HG03135 (cell line): ENCODE data around the gene TDP1.

Source experiments
- ATAC-seq: cut with Tn5 transposase; IDR thresholded peaks from one replicate; pipeline ENCODE4 v1.9.1; 2021; ENCODE audit warnings: mild to moderate bottlenecking, moderate library complexity; ENCODE audit not compliant: unreplicated experiment

Gene TDP1

DNA sequence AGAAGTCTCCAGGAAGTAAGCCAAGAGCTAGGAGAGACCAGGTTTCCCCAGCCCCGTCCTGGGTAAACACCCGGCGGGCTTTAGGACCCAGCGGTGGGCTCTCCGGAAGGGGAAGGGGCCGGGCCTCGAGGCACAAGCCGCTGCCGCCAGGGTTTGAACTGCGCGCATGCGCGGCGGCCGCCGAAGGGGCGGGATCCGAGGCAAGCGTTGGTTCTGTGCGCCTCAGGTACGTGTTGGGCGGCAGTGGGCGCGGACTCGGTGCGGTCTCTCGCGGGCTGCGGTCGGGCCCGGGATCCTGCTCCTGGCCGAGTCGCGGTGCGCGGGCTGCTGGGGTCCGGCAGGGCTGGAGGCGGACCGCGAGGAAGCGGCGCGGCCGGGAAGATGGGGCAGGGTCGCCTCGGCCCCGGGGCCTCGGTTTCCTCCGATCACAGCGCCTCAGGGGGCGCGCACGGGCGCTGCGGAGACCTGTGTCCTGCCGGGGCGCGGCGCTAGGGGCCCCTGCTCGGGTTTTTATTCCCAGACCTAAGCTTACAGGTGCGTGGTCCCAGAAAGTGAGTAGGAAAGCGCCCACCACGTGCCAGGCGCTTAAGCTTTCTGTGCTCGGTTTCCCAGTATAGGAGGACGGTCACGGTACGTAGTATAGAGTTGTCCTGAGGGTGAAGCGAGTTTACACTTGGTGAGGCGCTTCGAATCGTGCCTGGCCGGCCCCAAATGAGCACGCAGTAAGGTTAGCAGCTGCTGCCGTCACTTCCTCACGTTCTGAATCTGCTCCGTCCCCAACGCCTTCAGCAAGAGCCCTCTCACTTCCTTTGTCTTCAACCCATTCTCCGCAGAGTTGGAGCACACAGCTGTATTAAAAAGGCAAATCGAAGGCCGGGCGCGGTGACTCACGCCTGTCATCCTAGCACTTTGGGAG is at the start of gene TDP1:
TSS of gene TDP1 (plus strand) at position 183 of the 916 bp plus-strand sequence. CDS start 7,188 bp downstream, outside the sequence.
- peak; percentile 58 for ATAC-seq

GRCh38 chr14:89906000-89906399 is 49.7 kb upstream of the TDP1 start:
- ATAC-seq = no peak

- ATAC-seq = no peak
Observed at GRCh38 chr14:89907655-89908054, 48.1 kb upstream of the TDP1 start.

DNA sequence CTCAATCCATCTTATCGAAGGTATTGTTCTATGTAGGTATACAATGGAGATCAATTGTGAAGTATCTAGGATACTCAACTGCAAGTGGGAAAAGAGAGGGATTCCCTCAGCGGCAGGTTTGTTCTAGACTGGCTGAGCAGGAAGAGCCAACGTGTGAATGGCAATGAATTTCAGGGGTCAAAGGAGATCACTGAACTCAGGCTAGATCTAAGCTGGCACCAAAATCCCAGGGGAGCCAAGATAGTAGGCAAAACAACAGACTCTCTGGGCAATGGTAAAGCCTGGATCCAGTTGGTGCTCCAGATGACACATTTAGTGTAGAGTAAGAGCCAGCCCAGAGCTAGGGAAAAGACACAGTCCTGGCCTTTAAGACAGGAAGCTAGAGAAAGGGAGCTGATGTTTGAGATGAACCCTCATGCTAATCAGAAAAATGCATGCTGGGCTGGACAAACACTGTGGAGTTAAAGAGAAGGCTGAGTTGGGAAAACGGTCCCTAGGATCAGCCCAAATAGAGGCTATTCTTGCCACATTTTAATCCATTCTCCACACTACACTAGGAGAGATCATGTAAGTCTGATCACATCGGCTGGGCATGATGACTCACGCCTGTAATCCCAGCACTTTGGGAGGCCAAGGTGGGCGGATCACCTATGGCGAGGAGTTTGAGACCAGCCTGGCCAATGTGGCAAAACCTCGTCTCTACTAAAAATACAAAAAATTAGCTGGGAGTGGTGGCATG is 46.8 kb upstream of the TDP1 start:
- ATAC-seq = no peak

DNA sequence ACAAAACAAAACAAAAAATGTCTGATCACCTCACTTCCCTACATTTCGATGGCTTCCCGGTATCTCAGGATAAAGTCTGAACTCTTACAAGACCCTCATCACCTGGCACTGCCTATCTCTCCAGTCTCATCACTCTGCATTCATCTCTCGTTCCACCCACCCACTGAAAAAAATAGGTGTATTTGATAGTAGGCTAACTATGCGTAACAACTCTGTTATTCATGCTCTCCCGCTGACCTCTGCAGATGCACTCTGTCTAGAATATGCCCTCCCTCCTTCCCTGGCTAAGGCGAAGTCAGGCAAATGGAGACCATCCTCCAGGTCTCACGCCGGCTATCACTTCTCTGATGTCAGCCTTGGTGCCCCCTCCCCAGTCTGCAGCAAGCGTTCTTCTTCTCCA is 46.1 kb upstream of the TDP1 start:
- no peak for ATAC-seq

DNA sequence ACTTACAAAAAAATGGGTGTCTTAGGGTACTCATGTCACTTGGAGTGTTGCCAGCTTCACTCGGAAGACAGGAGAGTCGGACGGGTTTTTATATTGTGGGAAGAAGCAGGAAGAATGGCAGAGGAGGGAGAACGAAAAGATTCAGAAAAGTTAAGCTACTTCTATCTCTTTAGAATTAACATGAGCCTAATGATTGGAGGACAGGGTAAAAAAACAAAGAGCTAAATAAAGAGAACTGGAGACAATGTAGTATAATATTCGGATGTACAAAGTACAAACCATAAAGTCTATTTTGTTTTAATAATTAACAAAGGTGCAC is 45.1 kb upstream of the TDP1 start:
- no peak for ATAC-seq

DNA sequence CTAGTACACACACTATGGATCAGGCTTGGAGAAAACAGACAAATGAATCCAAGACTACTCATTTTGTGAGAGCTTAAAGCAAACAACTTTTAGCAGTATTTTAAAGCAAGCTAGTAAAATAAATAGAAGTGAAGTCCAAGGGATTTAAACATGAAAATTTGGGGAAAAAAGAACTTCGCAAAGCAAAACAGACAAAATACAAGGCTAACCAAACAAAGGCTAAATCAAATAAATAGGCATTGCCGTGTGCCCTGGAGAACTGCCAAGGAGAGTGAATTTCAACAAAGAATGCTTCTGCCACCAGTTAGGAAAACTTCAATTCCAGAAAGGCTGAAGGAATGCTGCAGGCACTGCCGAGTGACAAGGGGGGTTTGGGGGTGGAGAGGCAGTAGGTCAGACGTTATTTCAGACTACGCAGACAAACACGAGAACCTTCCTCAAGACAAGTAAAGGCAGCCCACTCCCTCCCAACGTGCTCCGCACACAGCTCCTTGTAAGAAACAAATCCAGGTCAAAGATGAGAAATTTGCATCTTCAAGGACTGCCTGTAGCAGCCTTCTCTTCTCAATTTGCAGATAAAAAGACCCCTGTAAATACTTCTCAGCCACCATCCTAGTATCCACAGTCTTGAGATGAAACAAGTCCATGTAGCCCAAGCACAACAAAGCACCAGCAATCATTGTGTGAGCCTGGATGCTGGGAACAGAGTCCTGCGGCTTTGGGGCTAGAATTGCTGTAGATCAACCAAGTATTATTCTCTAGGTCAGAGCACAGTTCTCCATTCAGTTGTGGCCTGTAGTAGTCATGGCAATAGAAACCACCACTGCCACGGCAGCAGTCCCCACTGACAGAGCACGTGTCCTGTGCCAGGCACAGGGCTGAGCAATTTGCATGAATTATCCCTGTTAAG is 44.5 kb upstream of the TDP1 start:
- ATAC-seq = no peak

DNA sequence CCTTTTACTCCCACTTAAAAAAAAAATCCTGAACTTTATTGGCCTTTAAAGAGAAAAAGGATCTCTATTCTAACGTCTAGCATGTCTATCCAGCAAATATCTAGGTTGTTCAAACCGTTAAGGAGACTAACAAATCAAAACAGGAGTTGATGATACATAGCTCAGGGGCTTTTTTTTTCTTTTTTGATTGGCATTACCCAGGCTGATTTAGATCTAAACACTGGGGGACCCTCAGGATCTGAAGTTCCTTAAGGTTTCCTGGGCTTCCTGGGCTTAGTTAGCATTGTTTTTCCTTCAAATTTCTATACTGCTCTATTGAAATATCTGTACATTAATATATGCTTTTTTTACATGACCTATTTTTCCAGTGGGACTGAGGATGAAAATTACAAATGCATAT is 43.5 kb upstream of the TDP1 start:
- no peak for ATAC-seq

DNA sequence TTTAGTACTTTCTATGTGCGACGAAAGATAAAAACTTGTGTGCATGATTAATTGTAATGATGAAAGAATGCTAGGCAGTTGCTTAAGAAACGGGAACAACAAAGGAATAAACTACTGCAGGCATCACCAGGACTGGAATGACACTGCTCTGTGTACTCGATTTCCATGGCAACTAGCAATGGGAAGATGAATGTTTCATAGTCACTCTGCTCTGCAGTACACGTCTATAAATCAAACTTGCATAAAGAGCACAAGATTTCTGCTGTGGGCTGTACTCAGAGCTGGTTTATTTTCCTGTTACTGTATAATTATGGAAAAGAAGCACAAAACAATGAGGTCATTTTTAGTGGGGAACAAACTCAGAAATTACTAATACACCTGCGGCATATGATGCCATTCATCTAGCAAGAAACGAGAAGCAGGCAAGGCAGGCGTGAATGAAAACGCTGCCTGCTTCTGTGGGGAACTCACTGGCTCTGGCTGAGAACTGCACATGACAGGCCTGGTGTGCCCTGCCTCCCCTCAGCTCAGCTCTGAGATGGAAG is 43.0 kb upstream of the TDP1 start:
- no peak for ATAC-seq

DNA sequence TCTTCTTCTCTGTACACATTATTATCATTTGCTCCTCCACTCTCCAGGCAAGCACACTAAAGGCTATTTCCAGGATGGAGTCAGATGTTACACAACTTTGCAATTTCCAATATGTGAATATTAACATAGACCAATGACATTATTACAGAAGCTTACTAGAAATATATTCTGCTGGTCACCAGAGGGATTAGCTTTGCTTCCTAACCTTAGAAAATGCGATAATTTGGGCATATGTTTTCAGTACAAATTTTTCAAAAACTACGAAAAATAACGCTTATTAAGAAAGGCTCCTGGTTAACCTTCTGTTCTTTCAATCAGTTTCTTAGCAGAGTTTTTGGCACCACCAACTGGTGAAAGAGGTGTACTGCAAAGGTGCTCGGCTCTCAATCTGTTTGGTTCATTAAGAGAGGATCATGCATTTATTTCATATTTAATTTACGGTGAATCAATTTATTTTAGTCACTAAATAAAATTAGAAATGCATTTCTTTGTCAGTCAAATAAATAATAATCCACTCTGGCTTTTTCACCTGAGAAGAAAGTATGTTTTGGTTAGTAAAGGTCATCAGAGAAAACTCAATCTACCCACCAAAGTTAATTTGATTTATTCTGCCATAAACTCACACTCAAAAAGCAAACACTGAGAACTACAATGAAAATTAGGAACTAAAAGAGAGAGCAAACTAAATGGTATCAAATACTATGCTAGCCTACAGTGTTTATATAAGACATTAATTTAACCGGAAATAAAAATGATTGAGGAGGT is 40.4 kb upstream of the TDP1 start:
- no peak for ATAC-seq

GRCh38 chr14:89918721-89919120 is 37.0 kb upstream of the TDP1 start:
- no peak for ATAC-seq

GRCh38 chr14:89920056-89920455 is 35.7 kb upstream of the TDP1 start:
- no peak for ATAC-seq

GRCh38 chr14:89921346-89921745 is 34.4 kb upstream of the TDP1 start:
- ATAC-seq = no peak

- no peak for ATAC-seq
Observed at GRCh38 chr14:89922031-89922907, 33.5 kb upstream of the TDP1 start.

DNA sequence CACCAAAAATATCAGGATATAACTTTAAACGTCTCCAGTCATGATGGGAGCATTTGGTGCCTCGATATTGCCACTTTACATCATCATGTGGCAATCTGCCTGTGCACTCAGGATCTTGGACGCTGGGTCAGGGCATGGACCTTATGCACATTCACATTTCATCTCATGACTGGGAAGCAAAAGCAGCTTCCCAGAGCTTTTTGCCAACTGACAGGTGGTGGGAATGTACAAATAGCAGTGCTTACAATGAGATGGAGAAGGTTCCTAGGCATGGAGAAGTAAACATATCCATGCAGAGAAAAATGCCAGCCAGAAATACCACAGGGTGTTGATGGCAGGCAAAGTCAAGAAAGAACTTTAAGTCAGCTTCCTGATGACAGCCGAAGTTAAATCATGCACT is 31.5 kb upstream of the TDP1 start:
- ATAC-seq = no peak

- ATAC-seq = no peak
Observed at GRCh38 chr14:89926694-89927093, 29.0 kb upstream of the TDP1 start.

- no peak for ATAC-seq
Observed at GRCh38 chr14:89927186-89927865, 28.4 kb upstream of the TDP1 start.

DNA sequence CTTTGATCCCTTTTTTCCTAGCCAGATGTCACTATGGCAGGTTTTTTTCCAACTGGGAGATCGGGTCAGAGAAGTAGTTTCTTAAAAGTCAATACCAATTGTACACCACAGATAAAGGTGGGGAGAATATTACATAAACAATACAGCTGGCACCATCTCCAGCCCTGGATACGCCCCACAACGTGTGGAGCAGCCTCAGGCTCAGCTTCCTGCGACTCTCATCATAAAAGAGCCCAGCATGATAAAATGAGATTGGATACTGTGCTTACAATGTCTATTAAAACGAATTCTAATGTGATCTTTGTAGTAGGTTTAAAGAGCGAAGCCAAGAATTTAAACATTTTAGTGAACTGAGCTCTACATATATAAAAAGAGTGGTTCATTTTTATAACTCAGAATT is 22.7 kb upstream of the TDP1 start:
- ATAC-seq = no peak
